ENCODE data around the gene CRLF1.
"Not testable (repeated sequence)": the region's sequence is repeated elsewhere in the genome, so short reads cannot be mapped to it uniquely, and the experiment has no call there.

DNA sequence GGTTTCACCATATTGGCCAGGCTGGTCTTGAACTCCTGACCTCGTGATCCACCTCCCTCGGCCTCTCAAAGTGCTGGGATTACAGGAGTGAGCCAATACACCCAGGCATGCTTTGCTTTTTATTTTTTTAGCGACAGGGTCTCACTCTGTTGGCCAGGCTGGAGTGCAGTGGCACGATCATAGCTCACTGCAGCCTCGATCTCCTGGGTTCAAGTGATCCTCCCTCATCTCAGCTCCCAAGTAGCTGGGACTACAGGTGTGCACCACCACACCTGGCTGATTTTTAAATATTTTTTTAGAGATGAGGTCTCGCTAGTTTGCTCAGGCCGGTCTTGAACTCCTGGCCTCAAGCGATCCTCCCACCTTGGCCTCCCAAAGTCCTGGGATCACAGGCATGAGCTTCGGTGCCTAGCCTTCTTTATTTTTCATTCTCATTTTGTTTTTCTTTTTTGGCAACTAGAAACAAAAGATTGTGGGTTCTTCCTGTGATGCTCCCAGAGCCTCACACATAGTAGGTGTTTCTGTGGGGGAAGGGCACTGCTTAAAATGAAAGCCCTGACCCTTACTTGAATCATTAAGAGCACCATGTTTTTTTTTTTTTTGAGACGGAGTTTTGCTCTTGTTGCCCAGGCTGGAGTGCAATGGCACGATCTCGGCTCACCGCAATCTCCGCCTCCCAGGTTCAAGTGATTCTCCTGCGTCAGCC is 5.8 kb downstream of the CRLF1 start:
- TF ChIP-seq CTCF (IDR thresholded peaks at IDR 0.05; ENCODE audit: insufficient read depth, low read length, poor library complexity, severe bottlenecking); EZH2phosphoT487 (conservative IDR thresholded peaks at IDR 0.05; ENCODE audit: low read length): not testable (repeated sequence)
